Esophagus mucosa (tissue), 1 donor: Measurements from ENCODE around the gene BAG1. TPM values are rescaled to one million over a fixed set of nuclear protein-coding genes. Genes with fewer than 3 reads are reported as not detected.

ENCODE experiments used
- ATAC-seq: fragments of 200-7000 bp; cut with Tn5 transposase; one replicate; pipeline ENCODE4 v1.9.1; 2020
- total RNA-seq: library from RNA; stranded (reverse); gene quantifications from one replicate; pipeline ENCODE4 v1.2.4, GENCODE V29; 2023
- donor health status: DM: yes; HTN: yes; CAD: no.

BAG1 gene
- total RNA-seq, 1 donor from 2014 or later = 95.3 TPM

- no peak for ATAC-seq
Observed at GRCh38 chr9:33209394-33209793, 55.1 kb downstream of the BAG1 start.

GRCh38 chr9:33202552-33203201 lies 61.8 kb downstream of the BAG1 start:
- ATAC-seq = peak; percentile 54

Other genes with a start within 250 kb of the BAG1 start
- 26.3 TPM for gene DNAJA1, start 239.4 kb downstream of the BAG1 start, total RNA-seq
- 11.4 TPM for gene SMU1, start 188.0 kb downstream of the BAG1 start, total RNA-seq
- gene B4GALT1, start 97.4 kb downstream of the BAG1 start, total RNA-seq = 50.9 TPM
- gene SPINK4, start 24.5 kb downstream of the BAG1 start, total RNA-seq = not detected
- 46.6 TPM for gene CHMP5, start 341 bp upstream of the BAG1 start, total RNA-seq
- 26.6 TPM for gene NFX1, start 25.8 kb upstream of the BAG1 start, total RNA-seq
- 1.7 TPM for gene AQP7, start 137.9 kb upstream of the BAG1 start, total RNA-seq
- 1,467 TPM for gene AQP3, start 182.9 kb upstream of the BAG1 start, total RNA-seq
- gene NOL6, start 209.2 kb upstream of the BAG1 start, total RNA-seq = 37.9 TPM